GM15510 (cell line): ENCODE measurements around the gene RAD51C.

Source experiments
- POLR2A ChIP-seq: IDR thresholded peaks from 3 replicates; pipeline ENCODE4 v1.6.1; 2011; ENCODE audit warnings: borderline replicate concordance; ENCODE audit not compliant: insufficient read length; ENCODE audit errors: extremely low read depth

Gene RAD51C

DNA sequence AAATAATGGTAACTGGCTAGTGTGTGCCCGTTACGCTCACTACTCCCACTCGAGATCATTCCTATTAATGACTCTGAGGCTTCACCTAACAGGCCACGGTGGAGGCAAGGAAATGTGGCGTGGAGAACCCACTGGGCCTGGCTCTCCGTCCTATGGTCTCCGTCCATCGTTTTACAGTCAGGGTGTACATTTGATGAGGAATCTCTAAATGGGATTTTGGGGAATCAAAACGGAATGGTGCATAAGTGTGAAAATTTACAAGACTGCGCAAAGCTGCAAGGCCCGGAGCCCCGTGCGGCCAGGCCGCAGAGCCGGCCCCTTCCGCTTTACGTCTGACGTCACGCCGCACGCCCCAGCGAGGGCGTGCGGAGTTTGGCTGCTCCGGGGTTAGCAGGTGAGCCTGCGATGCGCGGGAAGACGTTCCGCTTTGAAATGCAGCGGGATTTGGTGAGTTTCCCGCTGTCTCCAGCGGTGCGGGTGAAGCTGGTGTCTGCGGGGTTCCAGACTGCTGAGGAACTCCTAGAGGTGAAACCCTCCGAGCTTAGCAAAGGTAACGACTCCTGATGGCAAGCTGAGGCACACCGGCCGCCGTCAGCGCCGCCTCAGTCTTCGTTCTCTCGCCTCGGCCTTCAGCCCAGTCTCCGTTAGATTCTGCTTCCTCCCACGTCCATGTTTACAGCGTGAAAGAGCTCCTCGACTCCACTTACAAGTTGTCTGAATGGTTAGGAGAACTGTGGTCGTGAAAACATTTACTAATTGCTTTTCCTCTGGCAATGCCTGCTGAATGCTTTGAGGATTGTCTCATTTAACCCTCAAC, at the start of gene RAD51C:
Gene RAD51C (plus strand): TSS at position 364 of the 817 bp plus-strand sequence. CDS start 42 bp downstream, at position 406.
- peak; percentile 93 for TF ChIP-seq POLR2A

DNA sequence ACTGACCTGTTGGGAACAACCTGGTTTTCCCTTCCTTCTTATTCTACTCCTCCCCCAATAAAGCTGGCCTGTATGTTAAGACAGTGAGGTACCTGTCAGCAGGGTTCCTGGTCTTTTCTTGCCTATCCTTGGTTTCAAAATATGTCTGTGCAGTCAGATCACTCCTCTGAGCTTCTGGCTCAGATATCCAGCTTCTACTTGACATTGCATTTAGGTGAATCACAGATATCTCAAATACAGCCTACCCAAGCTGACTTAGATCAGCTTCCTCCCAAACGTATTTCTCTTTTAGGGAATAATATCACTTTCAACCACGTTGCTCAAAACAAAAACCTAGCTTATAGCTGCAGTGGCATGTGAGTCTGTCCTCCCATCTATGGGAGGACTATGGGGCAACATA, 49.3 kb upstream of the RAD51C start:
- TF ChIP-seq POLR2A: no peak

DNA sequence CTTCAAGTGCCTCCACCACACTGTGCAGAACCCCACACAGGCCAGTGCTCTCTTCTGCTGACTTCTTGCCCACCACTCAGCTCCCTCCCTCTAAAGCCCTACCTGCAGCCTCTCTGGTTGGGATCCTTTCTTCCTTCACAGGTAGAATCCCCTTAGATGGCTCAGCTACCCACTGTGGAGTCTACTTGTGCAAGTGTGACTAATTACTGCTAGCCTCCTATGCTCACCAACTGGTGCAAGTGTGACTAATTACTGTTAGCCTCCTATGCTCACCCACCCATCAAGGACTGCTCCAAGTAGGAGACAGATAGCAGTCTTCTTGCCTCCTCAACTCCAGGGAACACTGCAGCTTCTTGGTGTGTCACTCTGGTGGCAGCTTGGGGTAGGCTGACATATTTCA, 44.2 kb upstream of the RAD51C start:
- TF ChIP-seq POLR2A: no peak

DNA sequence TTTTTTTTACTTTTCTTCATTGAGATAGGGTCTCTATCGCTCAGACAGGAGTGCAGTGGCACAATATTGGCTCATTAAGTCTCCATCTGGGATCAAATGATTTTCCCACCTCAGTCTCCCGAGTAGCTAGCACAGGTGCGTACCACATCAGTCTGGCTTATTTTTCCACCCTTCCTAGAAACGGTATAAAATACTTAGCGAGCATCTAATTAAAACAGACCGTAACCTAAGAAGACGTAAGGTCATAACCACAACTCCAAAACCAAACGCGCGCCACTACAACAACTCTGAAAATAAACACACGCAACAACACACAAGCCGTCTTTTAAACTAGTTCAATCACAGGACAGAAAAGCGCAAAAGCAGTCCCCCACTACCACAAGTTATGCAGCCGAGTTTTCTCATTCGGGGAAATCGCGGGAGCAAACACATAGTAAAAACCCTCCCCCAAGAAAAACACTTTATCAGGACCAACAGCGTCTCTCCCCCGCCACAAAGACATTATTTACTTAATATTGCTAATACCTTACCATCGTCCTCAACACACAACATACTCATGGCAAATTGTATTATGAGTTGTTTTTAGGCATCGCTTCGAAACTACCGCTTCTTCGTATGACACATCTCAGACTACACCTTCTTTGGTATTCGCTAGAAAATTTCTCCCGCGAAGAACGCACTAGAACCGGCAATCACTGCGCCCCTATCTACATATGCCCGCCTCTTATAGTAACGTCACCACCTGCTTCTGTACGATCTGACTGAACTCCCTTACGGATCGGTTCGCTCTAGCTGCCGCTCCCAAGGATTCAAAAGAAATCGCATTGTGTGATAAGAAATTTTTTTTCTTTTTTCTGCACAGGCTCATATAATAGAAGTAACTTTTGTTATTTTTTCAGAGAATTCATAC, 33.3 kb upstream of the RAD51C start:
- peak; percentile 100 for TF ChIP-seq POLR2A

DNA sequence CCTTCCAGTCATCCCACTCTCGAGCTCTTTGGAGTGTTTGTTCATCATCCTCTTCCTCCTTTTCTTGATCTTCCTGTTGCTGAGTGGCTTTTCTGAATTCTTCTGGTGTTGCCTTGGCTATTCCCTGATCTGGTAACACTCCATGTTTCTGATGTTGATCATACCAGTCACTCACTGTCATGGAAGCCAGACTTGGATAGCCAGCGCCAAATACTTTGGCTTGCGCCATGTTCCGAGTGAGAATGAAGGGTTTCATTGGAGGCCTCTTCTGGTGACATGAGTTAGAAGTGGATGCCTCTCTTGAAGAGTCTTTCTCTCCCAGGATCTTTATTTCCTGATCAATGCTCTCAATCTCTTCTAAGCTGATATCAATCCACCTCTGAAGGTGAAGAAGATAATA, 31.8 kb upstream of the RAD51C start:
- no peak for TF ChIP-seq POLR2A

DNA sequence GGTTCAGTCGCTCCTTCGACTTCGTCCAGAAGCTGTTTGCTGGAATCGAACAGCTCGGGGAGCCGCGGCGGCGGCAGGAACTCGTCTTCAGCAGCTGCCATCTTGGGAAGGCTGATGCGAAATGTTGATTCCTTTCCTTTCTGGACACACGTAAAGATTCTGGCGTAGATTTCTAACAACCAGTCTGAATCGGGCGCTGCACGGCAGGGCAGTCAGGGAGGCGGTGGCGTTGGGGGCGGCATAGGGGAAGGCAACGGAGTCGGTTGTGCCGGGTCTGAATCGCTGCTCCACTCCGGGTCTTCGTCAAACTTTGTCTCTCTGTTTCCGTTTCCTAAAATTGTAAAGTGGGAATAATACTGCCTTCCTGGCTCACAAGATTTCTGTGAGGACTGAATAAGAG, 30.9 kb upstream of the RAD51C start:
- no peak for TF ChIP-seq POLR2A

DNA sequence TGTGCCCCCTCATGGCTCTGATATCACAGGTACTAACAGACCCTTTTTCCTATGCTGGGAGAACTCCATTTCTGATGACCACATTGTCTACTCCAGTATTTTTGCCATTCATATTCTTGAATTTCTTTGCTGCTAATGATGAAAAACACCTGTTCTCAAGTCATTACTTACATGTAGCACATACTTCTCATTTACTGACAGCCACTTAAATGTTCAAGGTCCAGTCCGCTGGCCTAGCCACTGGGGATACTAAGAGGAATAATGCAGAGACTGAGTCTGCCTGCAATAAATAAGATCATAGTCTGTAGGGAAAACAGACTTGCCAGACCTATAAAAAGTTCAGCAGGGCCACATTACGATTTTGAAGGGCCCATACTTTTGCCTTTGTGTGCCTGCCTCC, 28.1 kb upstream of the RAD51C start:
- TF ChIP-seq POLR2A: no peak

DNA sequence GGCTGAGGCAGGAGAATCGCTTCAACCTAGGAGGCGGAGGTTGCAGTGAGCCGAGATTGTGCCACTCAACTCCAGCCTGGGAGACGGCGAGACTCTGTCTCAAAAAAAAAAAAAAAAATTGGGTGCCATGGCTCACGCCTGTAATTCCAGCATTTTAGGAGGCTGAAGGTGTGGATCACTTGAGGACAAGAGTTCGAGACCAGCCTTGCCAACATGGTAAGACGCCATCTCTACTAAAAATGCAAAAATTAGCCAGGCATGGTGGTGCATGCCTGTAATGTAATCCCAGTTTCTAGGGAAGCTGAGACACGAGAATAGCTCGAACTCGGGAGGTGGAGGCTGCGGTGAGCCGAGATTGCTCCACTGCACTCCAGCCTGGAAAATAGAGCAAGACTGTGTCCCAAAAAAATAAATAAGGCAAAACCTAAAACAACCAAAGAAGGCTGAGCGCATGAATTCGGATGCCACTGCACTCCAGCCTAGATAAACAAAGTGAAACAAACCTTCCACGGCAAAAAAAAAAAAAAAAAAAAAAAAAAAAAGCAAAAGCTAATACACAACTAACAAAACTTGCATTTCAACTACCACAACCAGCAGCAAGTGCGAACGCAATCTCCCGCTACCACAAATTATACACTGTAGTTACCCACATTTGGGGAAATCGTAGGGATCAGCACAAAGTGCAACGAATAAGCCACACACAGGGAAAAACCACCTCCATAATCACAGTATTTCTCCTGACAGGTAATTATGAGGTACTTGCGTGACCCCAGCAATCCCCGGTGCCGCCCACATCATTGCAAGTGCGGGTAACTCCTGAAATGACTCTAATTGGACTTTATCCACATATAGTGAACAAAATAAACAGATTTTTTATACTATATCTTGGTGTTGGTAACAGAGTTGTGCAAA, 26.2 kb upstream of the RAD51C start:
- no peak for TF ChIP-seq POLR2A

DNA sequence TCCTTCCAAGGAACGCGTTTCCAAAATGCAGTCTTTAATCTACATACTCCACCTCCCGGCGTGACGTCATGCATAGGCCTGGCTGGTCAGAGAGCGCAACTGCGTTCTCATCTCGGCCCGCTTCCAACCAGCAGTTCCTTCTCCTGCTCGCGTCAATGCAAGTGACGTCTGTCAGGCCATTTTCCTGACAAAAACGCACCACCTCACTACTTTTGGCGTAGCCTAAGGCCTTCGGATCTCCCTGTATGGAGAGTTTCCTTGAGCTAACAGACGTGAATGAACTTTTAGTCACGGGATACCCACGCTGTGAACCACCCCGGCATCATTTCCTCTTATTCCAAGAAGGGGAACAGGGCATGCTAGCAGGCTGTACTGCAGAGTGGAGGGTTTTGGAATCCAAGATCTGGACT, 25.5 kb upstream of the RAD51C start:
- TF ChIP-seq POLR2A: no peak

DNA sequence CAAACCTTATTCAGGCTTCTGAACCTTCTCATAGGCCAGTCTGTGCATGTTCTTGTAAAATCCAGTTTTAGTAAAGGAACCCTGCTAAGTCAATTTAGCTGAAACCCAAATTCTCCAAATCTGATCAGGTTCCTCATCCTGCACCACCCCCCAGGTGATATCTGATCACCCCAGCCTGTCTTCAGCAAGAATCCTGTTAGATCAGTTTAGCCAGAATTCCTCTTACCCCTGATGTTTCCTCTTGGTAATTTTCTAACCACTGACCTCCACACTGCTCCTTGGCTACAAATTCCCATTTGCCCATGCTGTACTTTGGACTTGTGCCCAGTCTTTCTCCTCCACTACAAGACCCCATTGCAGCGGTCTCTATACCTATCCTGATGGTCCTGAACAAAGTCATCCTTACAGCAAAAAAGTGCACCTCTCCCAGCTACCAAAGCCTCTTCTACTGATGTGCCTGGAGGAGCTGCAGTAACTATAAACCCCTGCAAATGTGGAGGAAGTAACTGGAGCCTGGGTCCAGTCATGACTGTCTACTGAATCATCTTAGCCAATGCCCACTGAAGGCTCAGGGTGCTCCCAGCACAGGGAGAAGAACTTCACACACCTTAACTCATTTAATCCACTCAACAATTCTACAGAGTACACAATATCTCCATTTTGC, 24.3 kb upstream of the RAD51C start:
- TF ChIP-seq POLR2A: no peak

DNA sequence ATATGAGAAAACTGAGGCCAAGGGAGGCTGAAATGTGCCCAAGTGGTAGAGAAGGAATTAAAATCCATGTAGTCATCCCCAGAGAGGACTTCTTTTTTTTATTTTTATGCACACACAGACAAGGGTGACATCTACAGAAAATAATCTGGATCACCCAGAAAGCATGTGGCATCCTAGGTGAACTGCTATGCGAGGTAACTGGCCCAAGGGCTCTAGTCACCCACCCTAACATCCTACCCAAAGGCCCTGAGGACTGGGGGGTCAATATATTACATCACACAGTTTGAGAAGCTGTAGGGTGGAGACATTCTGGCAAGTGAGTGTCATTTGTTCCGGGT, 23.8 kb upstream of the RAD51C start:
- no peak for TF ChIP-seq POLR2A

DNA sequence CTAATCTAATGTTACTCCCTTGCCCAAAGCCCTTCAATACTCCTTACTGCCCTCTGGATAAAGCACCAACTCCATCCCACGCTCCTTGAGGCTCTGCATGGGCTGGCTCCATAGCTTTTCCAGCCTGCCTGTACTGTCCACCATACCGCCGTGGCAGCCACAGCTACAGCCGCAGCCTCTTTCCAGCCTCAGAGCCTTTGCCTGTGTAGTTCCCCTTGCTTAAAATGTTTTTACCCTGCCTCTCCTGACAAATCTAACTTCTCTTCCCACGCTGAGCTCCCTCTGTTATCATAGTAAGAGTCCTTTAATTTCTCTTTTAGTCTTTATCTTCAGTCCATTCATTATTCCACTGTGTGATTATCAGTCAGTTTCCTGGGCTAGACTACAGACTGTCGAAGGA, 22.5 kb upstream of the RAD51C start:
- TF ChIP-seq POLR2A: no peak

DNA sequence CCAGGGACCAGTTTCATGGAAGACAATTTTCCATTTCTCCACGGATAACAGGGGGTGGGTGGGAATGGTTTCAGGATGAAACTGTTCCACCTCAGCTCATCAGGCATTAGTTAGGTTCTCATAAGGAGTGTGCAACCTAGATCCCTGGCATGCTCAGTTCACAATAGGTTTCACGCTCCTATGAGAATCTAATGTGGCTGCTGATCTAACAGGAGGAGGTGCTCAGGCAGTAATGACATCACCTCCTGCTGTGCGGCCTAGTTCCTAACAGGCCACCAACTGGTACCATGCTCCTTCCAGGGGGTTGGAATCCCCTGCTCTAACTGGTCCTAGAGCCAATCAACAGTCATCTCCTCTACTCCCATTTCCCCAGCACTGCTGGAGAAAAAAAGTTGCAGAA, 20.4 kb upstream of the RAD51C start:
- TF ChIP-seq POLR2A: no peak

DNA sequence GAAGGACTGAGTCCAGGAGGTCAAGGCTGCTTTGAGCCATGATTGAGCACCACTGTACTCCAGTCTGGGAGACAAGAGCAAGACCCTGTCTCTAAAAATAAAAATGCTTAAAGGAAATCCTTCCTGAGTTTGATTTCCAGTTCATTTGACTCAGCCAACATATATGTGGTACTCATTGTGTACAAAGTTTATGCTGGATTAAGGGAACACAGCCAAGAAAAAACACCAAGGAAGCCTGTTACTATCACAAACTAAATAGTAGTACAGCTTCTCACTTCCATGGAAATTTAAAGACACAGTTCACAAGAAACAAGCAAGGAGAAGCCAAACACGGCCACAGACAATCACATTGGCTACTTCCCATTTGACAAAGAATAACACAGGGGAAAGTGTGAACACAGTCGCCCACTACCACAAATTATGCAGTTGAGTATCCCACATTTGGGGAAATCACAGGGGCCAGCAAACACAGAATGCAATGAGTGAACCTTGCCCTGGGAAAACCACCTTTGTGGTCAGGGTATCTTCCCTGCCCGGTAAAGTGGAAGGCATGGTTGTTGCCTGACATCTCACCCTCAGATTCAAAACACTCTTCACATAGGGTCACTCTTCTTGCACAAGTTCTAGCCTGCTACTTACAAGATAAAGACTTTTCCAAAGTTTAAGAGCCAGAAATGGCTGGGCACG, 15.1 kb upstream of the RAD51C start:
- TF ChIP-seq POLR2A: no peak
